NCI-H2227 treated with DMSO at 0.1 percent for 48 hours (cell line): ENCODE results near the gene SFTA2.
"Not testable (repeated sequence)": the region's sequence is repeated elsewhere in the genome, so short reads cannot be mapped to it uniquely, and the experiment has no call there.

Experiments used
- DNase-seq: peaks from one replicate; lab custom pipeline; 2025; lab: John Stamatoyannopoulos, UW

Gene SFTA2

DNA sequence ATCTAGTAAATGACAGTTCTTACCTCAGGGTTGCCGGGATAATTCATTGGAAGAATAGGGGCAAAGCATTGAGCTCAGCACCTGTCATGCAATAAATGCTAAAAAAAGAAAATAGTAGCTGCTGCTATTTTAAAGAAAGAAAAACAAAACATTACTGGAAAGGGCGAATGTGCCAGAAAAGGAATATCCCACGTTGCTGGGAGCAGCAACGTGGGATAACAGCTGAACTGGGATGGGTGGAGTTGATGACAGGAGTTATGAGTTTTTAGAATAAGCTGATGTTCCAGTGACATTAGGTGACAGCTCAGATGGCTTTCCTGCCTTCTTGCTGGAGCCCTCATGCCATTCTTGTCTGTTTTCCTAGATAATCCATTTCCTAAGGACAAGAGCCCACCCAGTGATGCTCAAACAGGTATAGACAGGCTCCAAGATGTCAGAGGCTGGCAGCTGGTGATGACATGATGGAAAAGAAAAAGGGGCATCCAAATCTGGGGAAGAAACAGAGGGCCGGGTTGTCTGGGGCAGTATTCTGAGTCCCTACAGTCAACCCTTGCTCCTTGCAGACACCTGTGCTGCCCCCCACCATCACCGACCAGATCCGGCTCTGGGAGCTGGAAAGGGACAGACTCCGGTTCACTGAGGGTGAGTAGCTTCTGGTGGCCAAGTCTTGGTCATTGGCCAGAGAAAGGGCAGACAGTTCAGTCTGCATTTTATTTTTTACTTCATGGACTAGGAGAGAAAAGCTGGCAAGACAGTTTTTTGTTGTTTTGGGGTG, 19.0 kb downstream of the SFTA2 start:
- no peak for DNase-seq

DNA sequence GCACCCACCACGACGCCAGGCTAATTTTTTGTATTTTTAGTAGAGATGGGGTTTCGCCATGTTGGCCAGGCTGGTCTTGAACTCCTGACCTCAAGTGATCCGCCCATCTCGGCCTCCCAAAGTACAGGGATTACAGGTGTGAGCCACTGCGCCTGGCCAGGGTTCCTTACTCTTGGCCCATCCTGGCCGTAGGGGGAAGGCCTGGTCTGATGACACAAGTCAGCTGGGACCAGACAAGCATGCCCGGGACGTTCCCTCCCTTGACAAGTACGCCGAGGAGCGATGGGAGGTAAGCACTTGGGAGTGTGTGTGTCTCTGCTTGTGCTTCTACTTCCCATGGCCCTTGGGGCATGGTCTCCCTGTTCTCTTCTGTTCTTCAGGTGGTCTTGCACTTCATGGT, 21.5 kb downstream of the SFTA2 start:
- DNase-seq, result not testable (repeated sequence)

DNA sequence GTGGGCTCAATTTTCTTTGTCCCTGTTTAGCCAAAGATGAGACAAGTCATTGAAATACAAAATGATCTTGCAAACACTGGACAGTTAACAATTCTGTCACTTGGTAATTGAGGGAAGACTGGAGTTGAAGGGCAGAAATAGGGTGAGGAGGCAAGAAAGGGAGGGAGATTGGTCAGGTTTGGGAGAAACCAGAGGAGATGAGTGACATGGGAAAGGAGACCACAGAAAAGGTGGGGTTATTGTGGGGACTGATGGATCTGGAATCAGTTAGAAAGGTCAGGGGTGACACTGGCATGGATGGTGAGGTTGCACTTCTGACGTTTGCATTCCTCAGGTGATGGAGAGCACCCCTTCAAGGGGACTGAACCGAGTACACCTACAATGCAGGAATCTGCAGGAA, 23.3 kb downstream of the SFTA2 start:
- DNase-seq, result no peak

- peak; percentile 98 for DNase-seq
These were observed 24.0 kb downstream of the SFTA2 start, which contains the start of gene GTF2H4 for GRCh38 chr6:30907758-30908591. Gene GTF2H4 (plus strand): TSS chr6:30908207.

GRCh38 chr6:30907290-30907757, 24.6 kb downstream of the SFTA2 start:
- DNase-seq, result not testable (repeated sequence)

DNA sequence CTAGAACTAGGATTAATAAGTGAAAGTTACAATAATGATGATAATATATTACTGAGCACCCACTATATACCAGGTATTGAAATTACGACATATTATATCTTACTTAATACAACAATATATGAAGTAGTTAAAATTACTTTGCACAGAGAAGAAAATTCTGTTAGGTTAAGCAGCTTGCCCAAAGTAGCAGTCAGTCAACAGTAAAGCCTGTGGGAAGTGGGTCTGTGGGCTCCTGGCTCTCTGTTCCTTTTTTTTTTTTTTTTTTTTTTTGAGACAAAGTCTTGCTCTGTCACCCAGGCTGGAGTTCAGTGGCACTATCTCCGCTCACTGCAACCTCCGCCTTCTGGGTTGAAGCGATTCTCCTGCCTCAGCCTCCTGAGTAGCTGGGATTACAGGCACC, 28.7 kb downstream of the SFTA2 start:
- DNase-seq, result no peak

- DNase-seq, result no peak
These were observed 29.3 kb downstream of the SFTA2 start for GRCh38 chr6:30902709-30903108.

DNA sequence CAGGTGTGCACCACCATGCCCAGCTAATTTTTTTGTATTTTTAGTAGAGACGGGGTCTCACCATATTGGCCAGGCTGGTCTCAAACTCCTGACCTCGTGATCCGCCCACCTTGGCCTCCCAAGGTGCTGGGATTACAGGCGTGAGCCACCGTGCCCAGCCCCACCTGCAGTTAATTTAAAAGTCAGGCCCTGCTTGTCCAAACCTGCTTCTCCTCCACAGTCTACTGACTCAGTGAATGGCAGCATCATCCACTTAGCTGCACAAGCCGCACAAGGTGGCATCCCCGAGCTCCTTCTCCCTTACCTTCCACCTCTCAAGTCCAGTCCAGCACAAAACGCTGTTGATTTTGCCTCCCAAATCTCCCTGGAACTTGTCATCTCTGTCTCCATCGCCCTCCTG, 29.8 kb downstream of the SFTA2 start:
- DNase-seq, result not testable (repeated sequence)

GRCh38 chr6:30901436-30901835, 30.5 kb downstream of the SFTA2 start:
- no peak for DNase-seq

GRCh38 chr6:30900863-30901417, 31.0 kb downstream of the SFTA2 start:
- DNase-seq, result no peak

- no peak for DNase-seq
These were observed 33.1 kb downstream of the SFTA2 start for GRCh38 chr6:30898750-30899360.

DNA sequence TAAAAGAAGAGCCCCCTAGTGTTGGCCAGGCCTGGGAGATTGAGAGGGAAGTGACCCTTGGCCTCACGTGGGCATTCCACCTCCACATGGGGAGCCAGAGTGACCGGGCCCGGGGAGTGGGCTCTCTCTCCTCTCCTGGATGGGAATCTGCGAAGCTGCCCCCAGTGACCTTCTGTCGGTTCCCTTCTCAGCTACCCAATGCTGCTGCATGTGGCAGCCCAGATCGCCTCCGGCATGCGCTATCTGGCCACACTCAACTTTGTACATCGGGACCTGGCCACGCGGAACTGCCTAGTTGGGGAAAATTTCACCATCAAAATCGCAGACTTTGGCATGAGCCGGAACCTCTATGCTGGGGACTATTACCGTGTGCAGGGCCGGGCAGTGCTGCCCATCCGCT, 34.1 kb downstream of the SFTA2 start:
- DNase-seq, result no peak

DNA sequence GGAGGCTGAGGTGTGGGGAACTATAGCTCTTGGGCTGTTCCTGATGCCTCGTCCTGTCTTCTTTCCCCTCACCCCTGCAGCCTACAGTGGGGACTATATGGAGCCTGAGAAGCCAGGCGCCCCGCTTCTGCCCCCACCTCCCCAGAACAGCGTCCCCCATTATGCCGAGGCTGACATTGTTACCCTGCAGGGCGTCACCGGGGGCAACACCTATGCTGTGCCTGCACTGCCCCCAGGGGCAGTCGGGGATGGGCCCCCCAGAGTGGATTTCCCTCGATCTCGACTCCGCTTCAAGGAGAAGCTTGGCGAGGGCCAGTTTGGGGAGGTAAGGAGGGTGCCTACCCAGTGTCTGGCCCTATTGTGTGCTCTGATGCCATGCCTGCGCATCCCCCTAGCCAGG, 35.4 kb downstream of the SFTA2 start:
- no peak for DNase-seq

GRCh38 chr6:30895343-30895742, 36.6 kb downstream of the SFTA2 start:
- no peak for DNase-seq

DNA sequence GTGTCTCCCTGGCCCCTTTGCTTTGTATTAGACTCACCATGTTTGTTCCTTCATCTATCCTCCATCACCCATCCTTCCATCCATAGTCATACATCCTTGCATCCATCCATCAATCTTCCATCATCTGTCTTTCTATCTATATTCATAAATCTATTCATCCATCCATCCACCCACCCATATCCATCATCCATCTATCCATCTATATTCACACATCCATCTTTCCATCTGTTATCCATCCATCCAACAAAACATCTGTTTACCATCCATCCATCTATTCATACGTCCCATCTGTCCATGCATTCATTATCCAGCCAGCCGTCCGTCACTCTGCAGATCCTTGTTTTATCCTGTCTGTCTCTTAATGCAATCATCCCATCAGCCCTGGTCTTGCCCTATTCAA, 37.0 kb downstream of the SFTA2 start:
- DNase-seq, result no peak

GRCh38 chr6:30894381-30894780, 37.6 kb downstream of the SFTA2 start:
- no peak for DNase-seq

GRCh38 chr6:30893666-30894065, 38.3 kb downstream of the SFTA2 start:
- DNase-seq, result no peak

DNA sequence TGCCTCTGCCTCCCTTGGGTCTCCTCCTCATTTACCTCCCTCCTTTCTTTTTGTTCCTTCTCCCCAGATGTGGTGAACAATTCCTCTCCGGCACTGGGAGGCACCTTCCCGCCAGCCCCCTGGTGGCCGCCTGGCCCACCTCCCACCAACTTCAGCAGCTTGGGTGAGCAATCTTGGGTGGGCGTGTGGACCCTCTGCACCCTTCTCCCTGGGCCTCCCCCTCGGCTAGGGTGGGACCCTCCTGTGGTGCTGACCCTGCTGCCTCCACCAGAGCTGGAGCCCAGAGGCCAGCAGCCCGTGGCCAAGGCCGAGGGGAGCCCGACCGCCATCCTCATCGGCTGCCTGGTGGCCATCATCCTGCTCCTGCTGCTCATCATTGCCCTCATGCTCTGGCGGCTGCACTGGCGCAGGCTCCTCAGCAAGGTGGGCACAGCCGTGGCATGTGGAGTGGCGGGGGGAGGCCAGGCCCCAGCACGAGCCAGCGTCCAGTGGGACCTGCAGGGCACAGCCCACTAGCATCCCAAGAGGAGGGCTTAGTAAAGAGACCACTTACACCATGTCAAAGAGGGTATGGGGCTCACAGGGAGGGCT, 38.9 kb downstream of the SFTA2 start:
- no peak for DNase-seq

DNA sequence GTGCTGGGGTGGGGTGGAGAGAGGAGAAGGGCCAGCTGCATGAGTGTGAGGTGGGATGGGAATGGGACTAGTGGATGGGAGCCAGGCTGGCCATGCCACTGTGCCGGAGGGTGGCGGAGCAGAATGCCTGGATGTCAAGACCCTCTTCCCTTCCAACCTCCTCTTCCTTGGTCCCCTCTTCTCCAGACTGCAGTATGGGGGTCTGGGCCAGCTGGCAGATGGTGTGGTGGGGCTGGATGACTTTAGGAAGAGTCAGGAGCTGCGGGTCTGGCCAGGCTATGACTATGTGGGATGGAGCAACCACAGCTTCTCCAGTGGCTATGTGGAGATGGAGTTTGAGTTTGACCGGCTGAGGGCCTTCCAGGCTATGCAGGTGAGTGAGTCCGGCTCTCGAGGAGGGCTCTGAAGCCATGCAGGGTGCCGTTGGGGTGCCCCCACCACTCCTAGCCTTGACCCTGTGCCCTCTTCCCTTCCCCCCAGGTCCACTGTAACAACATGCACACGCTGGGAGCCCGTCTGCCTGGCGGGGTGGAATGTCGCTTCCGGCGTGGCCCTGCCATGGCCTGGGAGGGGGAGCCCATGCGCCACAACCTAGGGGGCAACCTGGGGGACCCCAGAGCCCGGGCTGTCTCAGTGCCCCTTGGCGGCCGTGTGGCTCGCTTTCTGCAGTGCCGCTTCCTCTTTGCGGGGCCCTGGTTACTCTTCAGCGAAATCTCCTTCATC, 40.0 kb downstream of the SFTA2 start:
- no peak for DNase-seq

- no peak for DNase-seq
These were observed 40.6 kb downstream of the SFTA2 start for GRCh38 chr6:30891450-30891723.

- DNase-seq, result no peak
These were observed 41.1 kb downstream of the SFTA2 start for GRCh38 chr6:30890646-30891449.
